HG03558 (cell line): ENCODE data around the gene ALG13.
"Not testable (repeated sequence)": the region's sequence is repeated elsewhere in the genome, so short reads cannot be mapped to it uniquely, and the experiment has no call there.

Source experiments
- ATAC-seq: cut with Tn5 transposase; IDR thresholded peaks from one replicate; pipeline ENCODE4 v1.9.1; 2021; ENCODE audit warnings: moderate number of reproducible peaks; ENCODE audit not compliant: unreplicated experiment; ENCODE audit errors: extremely low read depth

Gene ALG13

DNA sequence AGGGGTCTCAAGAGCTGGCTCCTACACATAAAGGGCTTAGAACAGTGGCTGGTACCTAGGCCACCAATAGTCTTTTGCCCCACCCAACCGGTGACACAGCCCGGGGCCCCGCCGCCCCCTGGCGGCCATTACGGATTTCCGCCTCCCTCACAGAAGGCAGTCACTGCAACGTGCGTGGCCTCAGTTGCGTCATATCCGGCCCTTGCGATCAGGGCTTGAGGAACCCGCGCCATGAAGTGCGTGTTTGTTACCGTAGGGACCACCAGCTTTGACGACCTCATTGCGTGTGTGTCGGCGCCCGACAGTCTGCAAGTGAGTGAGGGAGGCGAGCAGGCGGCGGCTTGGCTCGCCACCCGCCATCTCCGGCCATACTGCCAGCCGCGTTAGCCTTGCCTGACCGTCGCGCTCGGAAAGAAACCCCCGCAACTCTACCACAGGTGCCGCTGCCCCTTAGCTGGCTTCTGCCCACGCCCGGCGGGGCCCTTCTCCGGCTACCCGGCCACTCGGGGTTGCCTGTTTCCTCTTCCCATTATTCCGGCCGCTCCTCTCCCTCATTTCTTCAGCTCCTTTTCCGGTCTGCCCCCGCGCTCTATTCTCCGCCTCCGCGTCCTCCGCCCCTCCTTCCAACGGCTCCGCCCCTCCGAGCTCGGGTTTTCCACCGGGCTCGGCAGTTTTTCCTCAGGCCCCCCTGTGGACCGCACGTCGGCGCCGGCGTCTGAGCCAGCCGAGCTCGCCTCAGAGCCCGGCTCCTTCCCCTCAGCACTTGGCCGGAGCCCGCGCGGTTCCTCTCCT, at the start of gene ALG13:
TSS of gene ALG13 (plus strand) at position 183 of the 792 bp plus-strand sequence. CDS start at position 232, 49 bp downstream.
- ATAC-seq, result peak; percentile 93

DNA sequence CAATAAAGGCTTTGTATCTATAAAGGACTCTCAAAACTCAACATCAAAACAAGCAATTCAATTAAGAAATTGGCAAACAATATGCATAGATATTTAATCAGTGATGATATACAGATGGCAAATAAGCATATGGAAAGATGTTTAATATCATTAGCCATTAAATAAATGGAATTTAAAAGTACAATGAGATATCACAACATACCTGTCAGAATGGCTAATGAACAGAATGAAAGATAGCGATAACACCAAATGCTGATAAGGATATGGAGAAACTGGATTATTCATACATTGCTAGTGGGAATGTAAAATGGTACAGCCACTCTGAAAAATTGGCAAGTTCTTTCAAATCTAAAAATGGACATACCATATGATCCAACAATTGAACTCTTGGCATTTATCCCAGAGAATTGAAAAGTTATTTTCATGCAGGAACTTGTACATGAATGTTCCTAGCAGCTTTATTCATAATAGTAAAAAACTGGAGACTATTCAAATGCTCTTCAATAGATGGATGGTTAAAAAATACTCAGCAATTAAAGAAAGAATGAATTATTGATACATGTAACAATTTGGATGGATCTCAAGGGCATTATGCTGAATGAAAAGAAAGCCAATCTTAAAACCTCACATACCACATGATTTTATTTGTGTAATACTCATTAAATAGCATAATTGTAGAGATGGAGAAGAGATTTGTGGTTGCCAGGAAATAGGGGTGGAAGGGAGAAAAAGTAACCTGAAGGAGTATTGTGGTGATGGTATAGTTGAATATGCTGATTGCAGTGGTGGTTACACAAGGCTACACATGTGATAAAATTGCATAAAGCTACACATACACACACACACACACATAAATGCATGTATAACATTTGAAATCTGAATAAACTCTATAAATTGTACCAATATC, 45.9 kb upstream of the ALG13 start:
- ATAC-seq, result no peak

DNA sequence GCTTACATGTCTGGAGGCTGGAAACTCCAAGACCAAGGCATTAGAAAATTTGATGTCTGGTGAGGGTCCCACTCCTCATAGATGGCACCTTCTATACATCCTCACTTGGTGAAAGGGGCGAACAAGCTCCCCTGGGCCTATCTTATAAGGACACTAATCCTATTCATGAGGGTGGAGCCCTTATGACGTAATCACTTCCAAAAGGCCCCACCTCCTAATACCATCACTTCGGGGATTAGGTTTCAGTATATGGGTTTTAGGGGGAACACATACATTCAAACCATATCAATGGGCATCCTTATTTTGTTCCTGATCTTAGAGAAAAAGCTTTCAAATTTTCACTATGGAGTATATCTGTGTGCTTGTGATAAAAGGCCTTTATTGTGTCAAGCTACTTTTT, 39.0 kb upstream of the ALG13 start:
- no peak for ATAC-seq

DNA sequence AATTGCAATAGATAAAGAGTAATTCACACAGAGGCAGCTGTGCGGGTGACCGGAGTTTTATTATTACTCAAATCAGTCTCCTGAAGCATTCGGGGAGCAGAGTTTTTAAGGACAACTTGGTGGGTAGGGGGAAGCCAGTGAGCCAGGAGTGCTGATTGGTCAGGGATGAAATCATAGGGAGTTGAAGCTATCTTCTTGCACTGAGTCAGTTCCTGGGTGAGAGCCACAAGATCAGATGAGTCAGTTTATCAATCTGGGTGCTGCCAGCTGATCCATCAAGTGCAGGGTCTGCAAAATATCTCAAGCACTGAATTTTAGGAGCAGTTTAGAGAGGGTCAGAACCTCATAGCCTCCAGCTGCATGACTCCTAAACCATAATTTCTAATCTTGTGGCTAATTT, 35.8 kb upstream of the ALG13 start:
- ATAC-seq, result not testable (repeated sequence)

DNA sequence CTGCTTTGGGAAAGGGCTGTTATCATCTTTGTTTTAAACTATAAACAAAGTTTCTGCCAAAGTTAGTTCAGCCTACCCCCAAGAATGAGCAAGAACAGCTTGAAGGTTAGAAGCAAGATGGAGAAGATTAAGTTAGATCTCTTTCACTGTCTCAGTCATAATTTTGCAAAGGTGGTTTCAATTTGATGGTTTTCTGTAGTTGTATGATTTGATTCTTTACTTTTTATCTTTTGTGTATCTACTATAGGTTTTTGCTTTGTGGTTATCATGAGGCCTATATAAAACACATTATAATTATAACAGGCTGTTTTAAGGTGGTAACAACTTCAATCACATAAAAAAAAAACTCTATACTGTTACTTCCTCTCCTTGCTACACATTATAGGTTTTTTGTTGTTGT, 35.4 kb upstream of the ALG13 start:
- ATAC-seq, result no peak

DNA sequence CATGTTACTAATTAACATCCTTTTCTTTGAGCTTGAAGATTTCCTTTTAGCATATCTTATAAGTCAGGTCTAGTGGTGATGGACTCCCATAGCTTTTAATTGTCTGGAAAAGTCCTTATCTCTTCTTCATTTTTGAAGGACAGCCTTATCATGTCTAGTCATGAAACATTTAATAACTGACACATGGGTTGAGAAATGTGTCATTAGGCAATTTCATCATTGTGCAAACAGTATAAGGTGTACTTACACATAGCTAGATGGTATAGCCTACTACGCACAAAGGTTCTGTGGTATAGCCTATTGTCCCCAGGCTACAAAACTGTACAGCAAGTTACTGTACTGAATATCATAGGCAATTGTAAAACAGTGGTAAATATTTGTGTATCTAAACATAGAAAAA, 34.5 kb upstream of the ALG13 start:
- no peak for ATAC-seq

DNA sequence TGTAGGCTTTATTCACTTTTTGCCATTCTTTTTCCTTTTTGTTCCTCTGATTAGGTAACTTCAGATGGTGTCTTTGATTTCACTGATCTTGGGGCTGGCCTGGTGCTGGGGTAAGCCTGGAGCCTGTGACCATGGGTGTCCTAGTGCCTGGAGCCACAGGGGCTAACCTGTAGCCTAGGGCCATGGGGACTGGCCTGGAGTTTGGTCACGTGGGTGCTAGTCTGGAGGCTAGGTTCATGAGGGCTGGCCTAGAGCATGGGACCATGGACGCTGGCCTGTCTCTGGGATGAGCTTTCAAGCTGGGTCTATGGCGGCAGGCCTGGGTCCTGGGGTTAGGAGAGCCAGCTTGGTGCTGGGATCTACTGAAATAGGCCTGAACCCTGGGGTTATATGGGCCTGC, 32.2 kb upstream of the ALG13 start:
- ATAC-seq, result no peak

DNA sequence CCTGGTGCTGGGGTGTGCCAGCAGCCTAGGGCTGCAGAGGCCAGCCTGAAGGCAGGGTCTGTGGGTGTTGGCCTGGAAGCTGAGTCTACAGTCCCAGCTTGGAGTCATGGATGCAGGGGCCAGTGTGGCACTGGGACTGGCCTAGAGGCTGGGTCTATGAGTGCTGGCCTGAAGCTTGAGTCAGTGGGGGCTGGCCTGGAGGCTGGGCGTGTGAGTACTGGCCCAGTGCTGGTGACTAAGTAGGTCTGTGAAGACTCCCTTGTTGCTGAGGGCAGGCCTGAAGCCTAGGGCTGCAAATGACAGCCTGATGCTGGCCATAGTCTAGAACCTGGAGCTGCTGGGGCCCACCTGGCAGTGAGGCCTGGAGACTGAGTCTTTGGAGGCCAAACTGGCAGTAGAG, 31.3 kb upstream of the ALG13 start:
- ATAC-seq, result no peak

DNA sequence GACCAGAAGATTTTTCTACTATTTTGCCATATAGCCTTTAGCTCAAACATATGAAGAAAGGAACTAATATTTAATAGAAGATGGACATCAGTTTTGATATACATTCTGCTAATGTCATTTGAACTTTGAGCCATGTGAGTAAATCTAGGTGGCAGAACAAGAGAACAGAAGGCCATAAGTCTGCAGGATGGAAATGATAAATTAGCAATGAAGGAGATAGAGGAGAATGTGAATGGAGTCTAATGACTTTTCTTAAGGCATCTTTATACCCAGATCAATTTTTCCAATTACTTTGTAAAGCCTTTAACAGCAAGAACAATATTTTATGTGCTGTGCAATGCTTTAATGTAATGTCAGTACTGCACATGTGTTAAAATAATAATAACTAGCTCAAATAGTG, 30.1 kb upstream of the ALG13 start:
- no peak for ATAC-seq

DNA sequence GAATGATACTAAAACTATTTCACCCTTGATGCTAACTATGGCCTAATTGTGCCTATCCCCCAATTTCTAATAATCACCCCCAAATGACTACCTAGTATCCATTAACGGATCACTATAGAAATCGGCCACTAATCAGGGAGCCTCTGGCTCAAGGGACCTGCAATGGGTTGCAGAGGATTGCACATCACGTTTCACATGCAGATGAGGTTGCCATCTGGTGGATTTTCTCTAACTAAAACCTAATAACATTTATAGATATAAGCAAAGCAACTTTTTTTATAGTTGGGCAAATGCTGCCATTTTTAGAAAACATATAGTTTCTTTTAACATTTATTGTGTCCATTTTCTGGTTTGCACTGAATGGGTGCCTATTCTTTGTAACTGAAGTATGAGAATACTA, 28.3 kb upstream of the ALG13 start:
- ATAC-seq, result no peak

DNA sequence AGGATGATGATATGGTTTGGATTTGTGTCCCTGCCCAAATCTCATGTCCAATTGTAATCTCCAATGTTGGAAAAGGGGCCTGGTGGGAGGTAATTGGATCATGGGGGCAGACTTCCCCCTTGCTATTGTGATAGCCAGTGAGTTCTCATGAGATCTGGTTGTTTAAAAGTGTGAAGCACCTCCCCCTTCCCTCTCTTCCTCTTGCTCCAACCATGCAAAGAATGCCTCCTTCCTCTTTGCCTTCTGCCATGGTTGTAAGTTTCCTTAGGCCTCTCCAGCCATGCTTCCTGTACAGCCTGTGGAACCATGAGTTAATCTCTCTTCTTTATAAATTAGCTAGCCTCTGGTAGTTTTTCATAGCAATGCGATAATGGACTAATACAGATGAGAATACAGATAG, 19.7 kb upstream of the ALG13 start:
- no peak for ATAC-seq

DNA sequence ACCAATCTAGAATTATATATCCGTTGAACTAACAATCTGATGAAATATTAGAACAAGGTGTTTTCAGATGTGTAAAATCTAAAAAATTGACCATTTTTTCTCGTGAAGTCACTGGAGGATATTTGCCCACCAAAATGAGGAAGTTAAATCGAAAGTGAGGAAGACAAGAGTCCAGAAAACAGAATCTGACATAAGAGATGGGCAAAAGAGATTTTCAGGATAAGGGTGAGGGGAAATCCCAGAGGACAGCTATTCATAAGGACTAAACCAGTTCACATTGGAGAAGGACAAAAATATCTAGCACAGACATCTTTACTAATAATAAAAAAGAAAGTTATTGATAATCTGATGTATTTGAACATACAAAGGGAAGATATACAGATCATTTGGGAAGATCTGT, 18.7 kb upstream of the ALG13 start:
- ATAC-seq, result no peak

DNA sequence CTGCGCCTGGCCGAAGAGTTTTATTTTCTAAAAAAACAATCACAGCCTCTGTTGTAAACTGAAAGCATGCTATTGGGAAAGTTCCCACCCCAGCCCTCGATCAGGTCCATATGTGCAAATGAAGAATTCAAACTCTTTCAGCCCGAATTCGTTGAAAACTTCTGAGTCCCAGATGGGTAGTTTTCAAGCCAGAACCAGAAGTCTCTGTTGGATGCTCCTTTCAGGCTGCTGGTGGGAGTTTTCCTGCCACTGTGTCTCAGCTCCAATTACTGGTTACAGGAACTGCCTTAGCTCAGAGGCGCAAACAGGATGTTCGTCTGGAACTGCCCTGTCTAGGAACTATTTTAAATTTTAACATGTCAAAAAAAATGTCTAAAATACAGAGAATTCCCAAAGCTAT, 9.3 kb upstream of the ALG13 start:
- no peak for ATAC-seq

DNA sequence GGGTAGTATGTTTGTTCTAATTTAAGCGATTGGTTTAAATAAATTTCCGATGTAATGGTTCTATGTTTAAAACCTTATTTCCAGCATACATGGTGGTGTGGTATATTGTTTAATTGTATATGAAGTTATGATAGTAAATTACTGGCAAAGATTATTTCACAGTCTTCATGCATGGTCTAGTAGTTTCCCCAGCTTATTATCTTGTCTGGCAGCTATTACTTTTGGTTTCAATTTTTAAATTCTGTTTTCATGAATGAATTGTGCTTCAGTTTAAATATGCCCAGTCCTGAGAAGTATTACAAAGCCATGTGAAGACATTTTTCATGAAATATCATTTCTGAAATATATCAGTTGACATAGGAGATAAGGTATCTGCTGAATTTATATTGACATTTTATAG, 6.3 kb downstream of the ALG13 start:
- ATAC-seq, result no peak

DNA sequence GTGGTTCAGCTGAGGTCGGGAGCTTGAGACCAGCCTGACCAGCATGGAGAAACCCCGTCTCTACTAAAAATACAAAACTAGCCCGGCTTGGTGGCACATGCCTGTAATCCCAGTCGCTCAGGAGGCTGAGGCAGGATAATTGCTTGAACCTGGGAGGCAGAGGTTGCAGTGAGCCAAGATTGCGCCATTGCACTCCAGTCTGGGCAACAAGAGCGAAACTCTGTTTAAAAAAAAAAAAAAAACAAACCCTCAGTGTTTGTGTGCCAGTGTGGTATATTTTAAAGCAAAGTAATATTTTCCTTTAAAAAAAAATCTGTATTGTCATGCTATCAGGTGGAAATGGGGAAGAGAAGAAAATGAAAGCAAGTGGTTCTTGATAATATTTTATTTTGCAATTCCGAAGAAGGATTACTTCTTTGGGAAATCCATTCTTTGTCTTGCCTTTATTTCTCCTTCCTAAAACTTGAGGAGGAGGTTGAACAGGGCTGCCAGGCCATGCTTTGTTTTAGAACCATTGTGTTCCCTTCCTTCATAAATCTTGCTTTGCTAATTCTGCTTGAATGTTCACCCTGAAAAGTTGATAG, 14.4 kb downstream of the ALG13 start:
- ATAC-seq, result no peak

DNA sequence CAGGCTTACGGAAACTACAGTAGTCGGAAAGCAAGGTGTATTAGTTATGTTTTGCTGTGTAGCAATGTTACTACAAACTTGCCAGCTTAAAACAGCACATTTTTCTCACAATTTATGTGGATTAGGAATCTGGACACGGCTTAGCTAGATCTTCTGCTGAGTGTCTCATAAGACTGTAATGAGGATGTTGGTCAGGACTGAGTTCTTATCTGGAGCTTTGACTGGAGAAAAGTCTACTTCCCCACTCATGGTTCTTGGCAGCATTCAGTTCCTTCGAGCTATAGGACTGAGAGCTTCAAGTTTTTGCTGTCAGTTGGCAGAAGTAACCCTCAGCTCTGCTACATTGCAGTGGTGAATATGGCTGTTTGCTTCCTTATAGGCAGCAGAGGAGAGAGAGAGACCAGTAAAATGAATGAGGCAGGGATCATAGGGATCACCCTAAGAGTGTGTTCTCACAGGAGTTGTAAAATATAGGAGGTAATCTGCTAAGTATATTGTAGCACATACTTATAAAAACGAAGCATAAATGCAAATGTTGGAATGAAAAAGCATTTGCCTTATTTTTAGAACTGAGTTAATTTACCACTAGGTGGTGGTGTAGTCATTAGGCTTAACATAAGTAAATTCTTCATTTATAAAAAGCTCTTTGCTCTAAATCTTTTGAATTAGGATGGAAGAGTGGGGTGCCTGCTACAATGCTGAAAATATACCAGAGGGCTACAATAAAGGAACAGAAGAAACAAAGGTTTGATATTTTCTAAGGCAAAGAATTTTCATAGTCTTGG, 38.6 kb downstream of the ALG13 start:
- ATAC-seq, result no peak

DNA sequence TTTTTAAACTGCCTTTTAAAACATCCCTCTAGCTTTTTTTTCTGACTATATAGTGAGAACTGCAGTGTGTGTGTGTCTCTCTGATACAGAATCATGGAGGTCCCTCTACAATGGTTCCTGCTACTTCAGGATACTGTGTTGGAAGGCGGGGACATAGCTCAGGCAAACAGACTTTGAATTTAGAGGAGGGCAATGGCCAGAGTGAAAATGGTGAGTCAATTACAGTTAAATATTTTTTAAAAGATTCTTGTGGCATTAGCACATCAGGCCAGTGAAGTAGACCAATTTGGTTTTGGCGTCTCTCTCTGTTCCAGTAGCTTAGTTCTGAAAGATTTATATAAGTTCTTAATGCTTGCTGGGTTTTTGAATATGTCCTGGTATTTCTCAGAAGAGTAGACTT, 47.1 kb downstream of the ALG13 start:
- no peak for ATAC-seq

DNA sequence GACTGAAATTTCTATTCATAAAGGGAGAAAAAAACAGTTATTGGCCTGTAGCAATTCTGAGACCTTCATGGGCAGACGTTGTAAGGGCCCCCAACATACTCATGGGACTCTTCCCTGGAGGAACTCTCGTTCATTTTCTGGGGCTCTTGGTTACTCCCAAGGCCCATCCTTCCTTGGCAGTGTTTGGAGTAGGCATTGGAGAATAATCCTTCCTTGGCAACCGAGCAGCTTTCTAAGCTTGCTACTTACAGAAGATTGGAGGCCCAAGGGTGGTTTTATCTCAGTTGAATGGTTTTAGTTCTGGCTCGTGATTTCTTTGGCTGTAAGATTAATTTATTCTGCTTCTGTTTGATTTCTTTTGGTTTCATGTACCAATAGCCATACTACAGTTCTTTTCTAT, 50.4 kb downstream of the ALG13 start:
- no peak for ATAC-seq

DNA sequence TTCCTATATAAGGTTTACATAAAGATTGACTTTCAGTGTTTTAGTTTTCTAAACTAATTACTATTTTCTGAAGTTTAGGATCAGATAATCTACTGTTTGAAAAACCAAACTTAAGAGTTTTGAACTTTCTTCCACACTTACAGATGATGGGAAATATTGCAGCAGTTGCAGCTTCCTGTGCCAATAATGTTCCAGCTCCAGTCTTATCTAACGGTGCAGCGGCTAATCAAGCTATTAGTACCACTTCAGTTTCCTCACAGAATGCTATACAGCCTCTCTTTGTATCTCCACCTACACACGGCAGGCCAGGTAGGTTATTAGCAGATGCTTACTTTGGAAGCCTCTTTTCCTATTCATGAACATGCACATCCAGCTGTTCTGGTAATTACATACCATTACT, 55.6 kb downstream of the ALG13 start:
- ATAC-seq, result no peak

DNA sequence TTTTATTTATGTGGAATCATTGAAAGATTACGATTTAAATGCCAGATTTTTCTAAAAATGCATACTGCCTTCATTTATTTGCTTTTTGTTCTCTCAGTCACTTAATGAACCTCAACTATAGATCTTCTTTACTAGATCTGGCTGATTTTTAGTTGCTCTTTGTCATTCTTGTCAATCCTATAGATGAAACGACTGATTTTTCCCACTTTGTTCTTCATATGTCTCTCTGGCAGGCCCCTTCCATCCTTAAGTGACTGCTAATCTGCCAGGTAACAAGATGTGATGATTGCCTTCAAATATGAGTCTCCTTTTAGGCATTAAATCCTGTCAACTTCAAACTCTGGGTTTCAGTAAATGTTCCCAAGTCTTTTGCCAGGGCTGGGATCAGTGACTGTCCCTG, 61.0 kb downstream of the ALG13 start:
- ATAC-seq, result no peak
